ENCODE results near the gene PLCH2.

GRCh38 chr1:2446861-2447260 lies 29.2 kb upstream of the PLCH2 start:
- TF ChIP-seq, protein P1, sequence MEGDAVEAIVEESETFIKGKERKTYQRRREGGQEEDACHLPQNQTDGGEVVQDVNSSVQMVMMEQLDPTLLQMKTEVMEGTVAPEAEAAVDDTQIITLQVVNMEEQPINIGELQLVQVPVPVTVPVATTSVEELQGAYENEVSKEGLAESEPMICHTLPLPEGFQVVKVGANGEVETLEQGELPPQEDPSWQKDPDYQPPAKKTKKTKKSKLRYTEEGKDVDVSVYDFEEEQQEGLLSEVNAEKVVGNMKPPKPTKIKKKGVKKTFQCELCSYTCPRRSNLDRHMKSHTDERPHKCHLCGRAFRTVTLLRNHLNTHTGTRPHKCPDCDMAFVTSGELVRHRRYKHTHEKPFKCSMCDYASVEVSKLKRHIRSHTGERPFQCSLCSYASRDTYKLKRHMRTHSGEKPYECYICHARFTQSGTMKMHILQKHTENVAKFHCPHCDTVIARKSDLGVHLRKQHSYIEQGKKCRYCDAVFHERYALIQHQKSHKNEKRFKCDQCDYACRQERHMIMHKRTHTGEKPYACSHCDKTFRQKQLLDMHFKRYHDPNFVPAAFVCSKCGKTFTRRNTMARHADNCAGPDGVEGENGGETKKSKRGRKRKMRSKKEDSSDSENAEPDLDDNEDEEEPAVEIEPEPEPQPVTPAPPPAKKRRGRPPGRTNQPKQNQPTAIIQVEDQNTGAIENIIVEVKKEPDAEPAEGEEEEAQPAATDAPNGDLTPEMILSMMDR (conservative IDR thresholded peaks at IDR 0.05; ENCODE audit: low read depth, low read length) = no peak
- no peak for TF ChIP-seq EZH2 (IDR thresholded peaks at IDR 0.05; ENCODE audit: low read length, unreplicated experiment)

Data from PC-3 (cell line).